C4-2B (cell line): ENCODE data around the gene EML2.

Source experiments
- H3K27ac ChIP-seq: fragments of 450-650 bp; 2 replicates; pipeline ENCODE4 v1.5.1; 2017
- CTCF ChIP-seq: fragments of 450-650 bp; conservative IDR thresholded peaks from 2 replicates; pipeline ENCODE4 v1.5.1; 2017; ENCODE audit warnings: mild to moderate bottlenecking
- ZFX ChIP-seq: fragments of 450-650 bp; IDR thresholded peaks from 2 replicates; pipeline ENCODE4 v1.6.1; 2017

Gene EML2

GRCh38 chr19:45660636-45661035 lies 21.4 kb upstream of the EML2 start:
- no peak for TF ChIP-seq ZFX
- TF ChIP-seq CTCF: no peak
- H3K27ac ChIP-seq: no peak overlapping the region

- TF ChIP-seq CTCF (no peak), ZFX (no peak)
- H3K27ac ChIP-seq: no peak overlapping the region
These were observed 20.0 kb upstream of the EML2 start for GRCh38 chr19:45659096-45659729.

GRCh38 chr19:45657520-45658167 lies 18.4 kb upstream of the EML2 start:
- H3K27ac ChIP-seq: no peak overlapping the region
- TF ChIP-seq ZFX (no peak), CTCF (no peak)

GRCh38 chr19:45655073-45655472 lies 15.9 kb upstream of the EML2 start:
- no peak overlapping the region for H3K27ac ChIP-seq
- TF ChIP-seq ZFX: no peak
- TF ChIP-seq CTCF: no peak

- TF ChIP-seq ZFX (no peak), CTCF (no peak)
- no peak overlapping the region for H3K27ac ChIP-seq
These were observed 14.4 kb upstream of the EML2 start for GRCh38 chr19:45653634-45654033.

GRCh38 chr19:45650722-45651121 lies 11.5 kb upstream of the EML2 start:
- TF ChIP-seq ZFX (no peak), CTCF (no peak)
- H3K27ac ChIP-seq: no peak overlapping the region

- TF ChIP-seq CTCF: no peak
- no peak overlapping the region for H3K27ac ChIP-seq
These were observed 7.1 kb upstream of the EML2 start for GRCh38 chr19:45646345-45646698.
